Measurements from ENCODE around the gene ABHD14A.

ABHD14A gene

GRCh38 chr3:52021489-52022268 is 46.8 kb downstream of the ABHD14A start:
- no peak for FAIRE-seq

- FAIRE-seq = no peak
Measured at GRCh38 chr3:52022323-52023100, 47.6 kb downstream of the ABHD14A start.

- FAIRE-seq = no peak
Measured at GRCh38 chr3:52023101-52023770, 48.4 kb downstream of the ABHD14A start.

- no peak for FAIRE-seq
Measured at GRCh38 chr3:52023860-52024764, 49.2 kb downstream of the ABHD14A start.

GRCh38 chr3:52024765-52025452 is 50.0 kb downstream of the ABHD14A start:
- FAIRE-seq = no peak

- no peak for FAIRE-seq
Measured at GRCh38 chr3:52025453-52025852, 50.6 kb downstream of the ABHD14A start.

- FAIRE-seq = no peak
Measured at GRCh38 chr3:52026041-52026440, 51.2 kb downstream of the ABHD14A start.

GRCh38 chr3:52028572-52028971 is 53.7 kb downstream of the ABHD14A start:
- FAIRE-seq = no peak

- FAIRE-seq = no peak
Measured at GRCh38 chr3:52029053-52029452, 54.2 kb downstream of the ABHD14A start.

GRCh38 chr3:52029535-52029934 is 54.7 kb downstream of the ABHD14A start:
- FAIRE-seq = no peak

Measured in colon (tissue), 2 donors.